Astrocyte (in vitro differentiated cells and primary cell): ENCODE data around the gene PRPS1. TPM values are rescaled to one million over a fixed set of nuclear protein-coding genes. Genes with fewer than 3 reads are reported as not detected.
A peak's percentile ranks its signal among the peaks of the same experiment; 100 is the strongest.

ENCODE experiments used
- DNase-seq: peaks from one replicate; pipeline ENCODE4 v3.0.0-alpha.2; 2010; ENCODE audit warnings: low read depth
- FAIRE-seq: peaks from 2 replicates; lab custom pipeline; 2011; peaks lifted over from hg19 to GRCh38; lab: Jason Lieb, UNC
- H2AFZ ChIP-seq: 2 replicates; pipeline ENCODE4 v1.6.0; 2012; ENCODE audit warnings: low read depth, low read length, inconsistent platforms
- H3K27ac ChIP-seq: 2 replicates; pipeline ENCODE4 v1.5.1; 2011; ENCODE audit warnings: low read depth, low read length, inconsistent platforms
- H3K27me3 ChIP-seq: 2 replicates; pipeline ENCODE4 v1.6.0; 2011; ENCODE audit warnings: low read length, inconsistent platforms; ENCODE audit not compliant: insufficient read depth
- H3K36me3 ChIP-seq: 2 replicates; pipeline ENCODE4 v1.5.1; 2011; ENCODE audit warnings: low read length, inconsistent platforms; ENCODE audit not compliant: insufficient read depth
- H3K4me1 ChIP-seq: 2 replicates; pipeline ENCODE4 v1.5.1; 2011; ENCODE audit warnings: low read length, inconsistent platforms; ENCODE audit not compliant: insufficient read depth
- H3K4me2 ChIP-seq: 2 replicates; pipeline ENCODE4 v1.6.0; 2012; ENCODE audit warnings: low read length, inconsistent platforms
- H3K4me3 ChIP-seq: 2 replicates; pipeline ENCODE4 v1.5.1; 2011; ENCODE audit warnings: low read depth, mild to moderate bottlenecking, low read length, inconsistent platforms; ENCODE audit not compliant: insufficient read depth
- H3K79me2 ChIP-seq: 2 replicates; pipeline ENCODE4 v1.6.0; 2012; ENCODE audit warnings: mild to moderate bottlenecking, low read length, inconsistent platforms; ENCODE audit not compliant: insufficient read depth
- H3K9ac ChIP-seq: 2 replicates; pipeline ENCODE4 v1.6.0; 2012; ENCODE audit warnings: mild to moderate bottlenecking, low read length, inconsistent platforms
- H3K9me3 ChIP-seq: 2 replicates; pipeline ENCODE4 v1.5.1; 2012; ENCODE audit warnings: low read depth, mild to moderate bottlenecking, low read length, inconsistent platforms; ENCODE audit not compliant: insufficient read depth
- H4K20me1 ChIP-seq: 2 replicates; pipeline ENCODE4 v1.6.0; 2012; ENCODE audit warnings: low read length, inconsistent platforms; ENCODE audit not compliant: insufficient read depth
- H3K27ac Mint-ChIP-seq: one replicate; pipeline ENCODE4 v1.8.0; 2021; ENCODE audit warnings: mild to moderate bottlenecking, mixed read lengths; ENCODE audit not compliant: unreplicated experiment
- H3K27me3 Mint-ChIP-seq: one replicate; pipeline ENCODE4 v1.8.0; 2021; ENCODE audit warnings: low read depth, mixed read lengths; ENCODE audit not compliant: unreplicated experiment
- H3K36me3 Mint-ChIP-seq: one replicate; pipeline ENCODE4 v1.8.0; 2021; ENCODE audit warnings: low read depth, mixed read lengths; ENCODE audit not compliant: unreplicated experiment
- H3K4me1 Mint-ChIP-seq: one replicate; pipeline ENCODE4 v1.8.0; 2021; ENCODE audit warnings: low read depth, mixed read lengths; ENCODE audit not compliant: unreplicated experiment
- H3K4me3 Mint-ChIP-seq: one replicate; pipeline ENCODE4 v1.8.0; 2021; ENCODE audit warnings: mild to moderate bottlenecking, moderate library complexity, mixed read lengths; ENCODE audit not compliant: unreplicated experiment
- H3K9me3 Mint-ChIP-seq: one replicate; pipeline ENCODE4 v1.8.0; 2021; ENCODE audit warnings: mild to moderate bottlenecking, mixed read lengths; ENCODE audit not compliant: unreplicated experiment
- EZH2 ChIP-seq: IDR thresholded peaks from 2 replicates; pipeline ENCODE4 v1.6.1; 2012; ENCODE audit warnings: mild to moderate bottlenecking, low read length, inconsistent platforms; ENCODE audit not compliant: insufficient read depth
- total RNA-seq: library from RNA; stranded (reverse); gene quantifications from 2 replicates; pipeline ENCODE4 v1.2.1, GENCODE V29; 2021
- TF ChIP-seq, protein P1 (sequence below): IDR thresholded peaks from 2 replicates; pipeline ENCODE4 v1.5.1; 2011; ENCODE audit warnings: low read depth, mild to moderate bottlenecking, inconsistent platforms, low read length, moderate library complexity; ENCODE audit not compliant: insufficient read depth

PRPS1 gene
- total RNA-seq, 1 donor from 2014 or later: 161 TPM

DNA sequence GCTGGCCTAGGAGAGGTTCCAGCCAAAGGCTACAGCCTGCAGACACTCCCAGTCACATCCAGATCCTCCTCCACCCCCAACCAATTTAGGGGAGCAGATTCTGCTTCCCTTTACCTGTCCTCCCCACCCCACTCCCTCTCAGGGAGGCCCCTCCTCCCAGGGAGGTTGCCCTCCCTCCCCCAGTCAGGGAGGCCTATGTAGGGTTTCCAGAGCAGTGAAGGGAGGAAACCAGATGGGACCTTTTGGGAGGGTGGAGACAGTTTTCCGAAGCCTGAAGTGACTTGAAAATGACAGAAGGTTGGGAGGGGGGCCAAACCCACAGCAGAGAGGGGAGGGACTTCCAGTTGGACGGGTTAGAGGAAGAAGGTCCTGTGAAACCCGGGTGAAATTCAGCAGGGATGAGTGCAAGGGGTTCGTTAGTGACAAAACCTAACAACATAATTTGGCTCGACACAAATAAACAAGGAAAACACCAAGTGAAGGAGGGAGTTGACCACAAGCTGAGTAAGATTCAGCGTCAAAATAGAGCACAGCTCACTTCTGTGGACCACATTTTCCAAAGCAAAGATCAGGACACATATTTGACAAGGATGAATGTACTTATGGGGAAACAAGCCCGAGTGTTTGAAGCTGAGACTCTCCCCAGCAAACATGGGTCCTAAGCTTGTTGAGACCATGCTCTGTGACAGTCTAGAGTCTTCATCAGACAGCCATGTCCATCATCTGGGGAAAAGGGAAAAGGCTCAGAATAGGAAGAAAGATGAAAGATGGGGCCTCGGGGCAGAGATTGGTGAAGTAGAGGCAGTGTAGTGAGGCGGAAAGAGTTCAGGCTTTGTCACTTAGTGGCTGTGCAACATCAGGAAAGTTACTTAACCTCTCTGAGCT lies 46.4 kb downstream of the PRPS1 start:
- no peaks in the 10 kb centered on the region for H3K36me3 Mint-ChIP-seq
- Histone ChIP-seq H3K4me3 (no peak overlapping the region), H3K9ac (peak overlapping the region; percentile 23), H2AFZ (no peak overlapping the region), H4K20me1 (no peaks in the 10 kb centered on the region), H3K4me2 (peak overlapping the region; percentile 19), H3K79me2 (no peaks in the 10 kb centered on the region), H3K9me3 (no peaks in the 10 kb centered on the region), H3K27ac (no peak overlapping the region), H3K4me1 (peaks cover 25% of the 10 kb centered on the region), H3K36me3 (no peaks in the 10 kb centered on the region), H3K27me3 (no peaks in the 10 kb centered on the region)
- DNase-seq: peak; percentile 17
- FAIRE-seq: peak; percentile 13
- peaks cover 11% of the 10 kb centered on the region for H3K4me1 Mint-ChIP-seq
- no peaks in the 10 kb centered on the region for H3K27me3 Mint-ChIP-seq
- no peak overlapping the region for H3K4me3 Mint-ChIP-seq
- TF ChIP-seq EZH2: no peak
- TF ChIP-seq, protein P1, sequence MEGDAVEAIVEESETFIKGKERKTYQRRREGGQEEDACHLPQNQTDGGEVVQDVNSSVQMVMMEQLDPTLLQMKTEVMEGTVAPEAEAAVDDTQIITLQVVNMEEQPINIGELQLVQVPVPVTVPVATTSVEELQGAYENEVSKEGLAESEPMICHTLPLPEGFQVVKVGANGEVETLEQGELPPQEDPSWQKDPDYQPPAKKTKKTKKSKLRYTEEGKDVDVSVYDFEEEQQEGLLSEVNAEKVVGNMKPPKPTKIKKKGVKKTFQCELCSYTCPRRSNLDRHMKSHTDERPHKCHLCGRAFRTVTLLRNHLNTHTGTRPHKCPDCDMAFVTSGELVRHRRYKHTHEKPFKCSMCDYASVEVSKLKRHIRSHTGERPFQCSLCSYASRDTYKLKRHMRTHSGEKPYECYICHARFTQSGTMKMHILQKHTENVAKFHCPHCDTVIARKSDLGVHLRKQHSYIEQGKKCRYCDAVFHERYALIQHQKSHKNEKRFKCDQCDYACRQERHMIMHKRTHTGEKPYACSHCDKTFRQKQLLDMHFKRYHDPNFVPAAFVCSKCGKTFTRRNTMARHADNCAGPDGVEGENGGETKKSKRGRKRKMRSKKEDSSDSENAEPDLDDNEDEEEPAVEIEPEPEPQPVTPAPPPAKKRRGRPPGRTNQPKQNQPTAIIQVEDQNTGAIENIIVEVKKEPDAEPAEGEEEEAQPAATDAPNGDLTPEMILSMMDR: no peak
- H3K27ac Mint-ChIP-seq: no peak overlapping the region
- no peaks in the 10 kb centered on the region for H3K9me3 Mint-ChIP-seq

DNA sequence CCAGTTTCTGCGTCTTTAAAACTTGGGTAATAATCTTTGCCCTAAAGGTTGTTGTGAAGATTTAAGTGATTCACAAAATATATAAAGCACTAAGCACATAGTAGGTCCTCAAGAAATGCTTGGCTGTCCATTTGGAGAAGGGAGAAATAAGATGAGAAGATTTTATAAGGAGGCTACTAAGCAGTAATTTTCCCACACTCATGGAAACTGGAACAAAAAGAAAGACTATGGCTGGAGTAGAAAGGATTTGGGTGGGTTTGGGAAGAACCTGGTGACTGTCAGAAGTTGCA lies 47.0 kb downstream of the PRPS1 start:
- Mint-ChIP-seq H3K27me3 (no peaks in the 10 kb centered on the region), H3K4me3 (no peak overlapping the region), H3K36me3 (no peaks in the 10 kb centered on the region), H3K9me3 (no peaks in the 10 kb centered on the region), H3K4me1 (peaks cover 11% of the 10 kb centered on the region), H3K27ac (no peak overlapping the region)
- TF ChIP-seq EZH2: no peak
- TF ChIP-seq, protein P1: no peak
- Histone ChIP-seq H3K36me3 (no peaks in the 10 kb centered on the region), H3K27ac (no peak overlapping the region), H3K9ac (no peak overlapping the region), H2AFZ (no peak overlapping the region), H3K79me2 (no peaks in the 10 kb centered on the region), H3K9me3 (no peaks in the 10 kb centered on the region), H3K4me1 (peaks cover 25% of the 10 kb centered on the region), H3K4me3 (no peak overlapping the region), H4K20me1 (no peaks in the 10 kb centered on the region), H3K4me2 (peak overlapping the region; percentile 84), H3K27me3 (no peaks in the 10 kb centered on the region)
- no peak for FAIRE-seq
- DNase-seq: no peak
